ENCODE data around the gene TMEM101. TPM values are rescaled to one million over a fixed set of nuclear protein-coding genes. Genes with fewer than 3 reads are reported as not detected.

The TMEM101 gene
- total and polyA plus RNA-seq, 2 of the 13 experiments (the other 11 are each of a cell fraction or from before 2014, with no cell fraction given), result 72.0 to 100 TPM

DNA sequence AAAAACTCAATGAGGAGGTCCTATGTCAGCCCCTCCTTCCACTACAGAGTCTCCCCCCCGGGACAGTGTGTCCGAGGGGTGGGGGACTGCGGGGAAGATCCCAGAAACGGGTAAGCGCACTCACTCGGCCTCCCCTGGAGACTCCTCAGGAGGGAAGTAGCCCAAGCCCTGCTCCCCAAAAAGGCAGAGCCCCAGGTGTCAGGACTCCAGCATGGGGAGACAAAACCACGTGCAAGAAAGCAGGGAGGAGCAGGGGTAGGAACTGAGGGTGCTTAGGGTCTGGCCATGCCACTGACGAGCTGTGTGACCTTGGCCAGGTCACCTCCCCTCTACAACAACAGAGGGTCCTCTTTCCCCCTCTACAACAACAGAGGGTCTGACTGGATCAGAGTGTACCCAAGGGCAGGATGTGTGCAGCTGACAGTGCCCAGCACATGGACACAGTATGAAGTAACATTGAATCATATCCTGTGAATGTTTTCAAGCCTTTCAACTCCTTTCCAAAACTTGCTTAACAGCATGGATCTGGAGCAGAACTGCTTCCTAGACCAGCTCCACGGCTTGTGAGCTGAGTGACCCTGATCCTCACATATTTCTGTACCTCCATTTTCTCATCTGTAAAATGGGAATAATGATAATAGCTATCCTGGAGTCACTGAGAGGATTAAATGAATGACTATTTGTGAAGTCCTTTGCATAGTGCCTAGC, 12.5 kb downstream of the TMEM101 start (continued):
- TF ChIP-seq, protein P1, sequence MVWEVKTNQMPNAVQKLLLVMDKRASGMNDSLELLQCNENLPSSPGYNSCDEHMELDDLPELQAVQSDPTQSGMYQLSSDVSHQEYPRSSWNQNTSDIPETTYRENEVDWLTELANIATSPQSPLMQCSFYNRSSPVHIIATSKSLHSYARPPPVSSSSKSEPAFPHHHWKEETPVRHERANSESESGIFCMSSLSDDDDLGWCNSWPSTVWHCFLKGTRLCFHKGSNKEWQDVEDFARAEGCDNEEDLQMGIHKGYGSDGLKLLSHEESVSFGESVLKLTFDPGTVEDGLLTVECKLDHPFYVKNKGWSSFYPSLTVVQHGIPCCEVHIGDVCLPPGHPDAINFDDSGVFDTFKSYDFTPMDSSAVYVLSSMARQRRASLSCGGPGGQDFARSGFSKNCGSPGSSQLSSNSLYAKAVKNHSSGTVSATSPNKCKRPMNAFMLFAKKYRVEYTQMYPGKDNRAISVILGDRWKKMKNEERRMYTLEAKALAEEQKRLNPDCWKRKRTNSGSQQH (CRISPR knock-in tag; IDR thresholded peaks at IDR 0.05; ENCODE audit: low read depth), result 0 out of 2 replicates have a peak, but pooled peaks have one; percentile 38
- TF ChIP-seq YEATS2 (CRISPR knock-in tag; IDR thresholded peaks at IDR 0.05; ENCODE audit: borderline replicate concordance), result peak; percentile 18; the same call in 1 of the 2 replicates
- TF ChIP-seq, protein P2, sequence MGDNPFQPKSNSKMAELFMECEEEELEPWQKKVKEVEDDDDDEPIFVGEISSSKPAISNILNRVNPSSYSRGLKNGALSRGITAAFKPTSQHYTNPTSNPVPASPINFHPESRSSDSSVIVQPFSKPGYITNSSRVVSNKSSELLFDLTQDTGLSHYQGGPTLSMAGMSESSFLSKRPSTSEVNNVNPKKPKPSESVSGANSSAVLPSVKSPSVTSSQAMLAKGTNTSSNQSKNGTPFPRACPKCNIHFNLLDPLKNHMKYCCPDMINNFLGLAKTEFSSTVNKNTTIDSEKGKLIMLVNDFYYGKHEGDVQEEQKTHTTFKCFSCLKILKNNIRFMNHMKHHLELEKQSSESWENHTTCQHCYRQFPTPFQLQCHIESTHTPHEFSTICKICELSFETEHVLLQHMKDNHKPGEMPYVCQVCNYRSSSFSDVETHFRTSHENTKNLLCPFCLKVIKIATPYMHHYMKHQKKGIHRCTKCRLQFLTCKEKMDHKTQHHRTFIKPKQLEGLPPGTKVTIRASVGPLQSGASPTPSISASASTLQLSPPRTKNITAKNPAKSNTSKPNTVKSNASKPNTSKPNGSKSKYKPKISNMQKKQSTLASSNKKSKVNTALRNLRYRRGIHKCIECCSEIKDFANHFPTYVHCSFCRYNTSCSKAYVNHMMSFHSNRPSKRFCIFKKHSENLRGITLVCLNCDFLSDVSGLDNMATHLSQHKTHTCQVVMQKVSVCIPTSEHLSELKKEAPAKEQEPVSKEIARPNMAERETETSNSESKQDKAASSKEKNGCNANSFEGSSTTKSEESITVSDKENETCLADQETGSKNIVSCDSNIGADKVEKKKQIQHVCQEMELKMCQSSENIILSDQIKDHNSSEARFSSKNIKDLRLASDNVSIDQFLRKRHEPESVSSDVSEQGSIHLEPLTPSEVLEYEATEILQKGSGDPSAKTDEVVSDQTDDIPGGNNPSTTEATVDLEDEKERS (CRISPR knock-in tag; IDR thresholded peaks at IDR 0.05), result peak; percentile 89; the same call in 1 of the 2 replicates
- TF ChIP-seq, protein P3, sequence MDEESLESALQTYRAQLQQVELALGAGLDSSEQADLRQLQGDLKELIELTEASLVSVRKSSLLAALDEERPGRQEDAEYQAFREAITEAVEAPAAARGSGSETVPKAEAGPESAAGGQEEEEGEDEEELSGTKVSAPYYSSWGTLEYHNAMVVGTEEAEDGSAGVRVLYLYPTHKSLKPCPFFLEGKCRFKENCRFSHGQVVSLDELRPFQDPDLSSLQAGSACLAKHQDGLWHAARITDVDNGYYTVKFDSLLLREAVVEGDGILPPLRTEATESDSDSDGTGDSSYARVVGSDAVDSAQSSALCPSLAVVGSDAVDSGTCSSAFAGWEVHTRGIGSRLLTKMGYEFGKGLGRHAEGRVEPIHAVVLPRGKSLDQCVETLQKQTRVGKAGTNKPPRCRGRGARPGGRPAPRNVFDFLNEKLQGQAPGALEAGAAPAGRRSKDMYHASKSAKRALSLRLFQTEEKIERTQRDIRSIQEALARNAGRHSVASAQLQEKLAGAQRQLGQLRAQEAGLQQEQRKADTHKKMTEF (CRISPR knock-in tag; IDR thresholded peaks at IDR 0.05), result peak; percentile 67
- no peak for TF ChIP-seq CBX1 (IDR thresholded peaks at IDR 0.05; ENCODE audit: low read depth)
- TF ChIP-seq NPAS2 (CRISPR knock-in tag; IDR thresholded peaks at IDR 0.05; ENCODE audit: borderline replicate concordance), result no peak
- TF ChIP-seq, protein P4, sequence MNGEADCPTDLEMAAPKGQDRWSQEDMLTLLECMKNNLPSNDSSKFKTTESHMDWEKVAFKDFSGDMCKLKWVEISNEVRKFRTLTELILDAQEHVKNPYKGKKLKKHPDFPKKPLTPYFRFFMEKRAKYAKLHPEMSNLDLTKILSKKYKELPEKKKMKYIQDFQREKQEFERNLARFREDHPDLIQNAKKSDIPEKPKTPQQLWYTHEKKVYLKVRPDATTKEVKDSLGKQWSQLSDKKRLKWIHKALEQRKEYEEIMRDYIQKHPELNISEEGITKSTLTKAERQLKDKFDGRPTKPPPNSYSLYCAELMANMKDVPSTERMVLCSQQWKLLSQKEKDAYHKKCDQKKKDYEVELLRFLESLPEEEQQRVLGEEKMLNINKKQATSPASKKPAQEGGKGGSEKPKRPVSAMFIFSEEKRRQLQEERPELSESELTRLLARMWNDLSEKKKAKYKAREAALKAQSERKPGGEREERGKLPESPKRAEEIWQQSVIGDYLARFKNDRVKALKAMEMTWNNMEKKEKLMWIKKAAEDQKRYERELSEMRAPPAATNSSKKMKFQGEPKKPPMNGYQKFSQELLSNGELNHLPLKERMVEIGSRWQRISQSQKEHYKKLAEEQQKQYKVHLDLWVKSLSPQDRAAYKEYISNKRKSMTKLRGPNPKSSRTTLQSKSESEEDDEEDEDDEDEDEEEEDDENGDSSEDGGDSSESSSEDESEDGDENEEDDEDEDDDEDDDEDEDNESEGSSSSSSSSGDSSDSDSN (CRISPR knock-in tag; IDR thresholded peaks at IDR 0.05), result peak; percentile 43; the same call in 1 of the 2 replicates
- peak; percentile 81; the same call in 1 of the 2 replicates for TF ChIP-seq MIXL1 (CRISPR knock-in tag; IDR thresholded peaks at IDR 0.05)
- TF ChIP-seq, protein P5, sequence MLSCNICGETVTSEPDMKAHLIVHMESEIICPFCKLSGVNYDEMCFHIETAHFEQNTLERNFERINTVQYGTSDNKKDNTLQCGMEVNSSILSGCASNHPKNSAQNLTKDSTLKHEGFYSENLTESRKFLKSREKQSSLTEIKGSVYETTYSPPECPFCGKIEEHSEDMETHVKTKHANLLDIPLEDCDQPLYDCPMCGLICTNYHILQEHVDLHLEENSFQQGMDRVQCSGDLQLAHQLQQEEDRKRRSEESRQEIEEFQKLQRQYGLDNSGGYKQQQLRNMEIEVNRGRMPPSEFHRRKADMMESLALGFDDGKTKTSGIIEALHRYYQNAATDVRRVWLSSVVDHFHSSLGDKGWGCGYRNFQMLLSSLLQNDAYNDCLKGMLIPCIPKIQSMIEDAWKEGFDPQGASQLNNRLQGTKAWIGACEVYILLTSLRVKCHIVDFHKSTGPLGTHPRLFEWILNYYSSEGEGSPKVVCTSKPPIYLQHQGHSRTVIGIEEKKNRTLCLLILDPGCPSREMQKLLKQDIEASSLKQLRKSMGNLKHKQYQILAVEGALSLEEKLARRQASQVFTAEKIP (CRISPR knock-in tag; IDR thresholded peaks at IDR 0.05; ENCODE audit: borderline replicate concordance), result no peak
- TF ChIP-seq, protein P6, sequence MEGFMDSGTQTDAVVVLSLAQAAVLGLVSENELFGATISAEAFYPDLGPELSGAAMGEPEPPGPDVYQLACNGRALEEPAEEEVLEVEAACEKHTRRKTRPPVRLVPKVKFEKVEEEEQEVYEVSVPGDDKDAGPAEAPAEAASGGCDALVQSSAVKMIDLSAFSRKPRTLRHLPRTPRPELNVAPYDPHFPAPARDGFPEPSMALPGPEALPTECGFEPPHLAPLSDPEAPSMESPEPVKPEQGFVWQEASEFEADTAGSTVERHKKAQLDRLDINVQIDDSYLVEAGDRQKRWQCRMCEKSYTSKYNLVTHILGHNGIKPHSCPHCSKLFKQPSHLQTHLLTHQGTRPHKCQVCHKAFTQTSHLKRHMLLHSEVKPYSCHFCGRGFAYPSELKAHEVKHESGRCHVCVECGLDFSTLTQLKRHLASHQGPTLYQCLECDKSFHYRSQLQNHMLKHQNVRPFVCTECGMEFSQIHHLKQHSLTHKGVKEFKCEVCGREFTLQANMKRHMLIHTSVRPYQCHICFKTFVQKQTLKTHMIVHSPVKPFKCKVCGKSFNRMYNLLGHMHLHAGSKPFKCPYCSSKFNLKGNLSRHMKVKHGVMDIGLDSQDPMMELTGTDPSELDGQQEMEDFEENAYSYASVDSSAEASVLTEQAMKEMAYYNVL (CRISPR knock-in tag; IDR thresholded peaks at IDR 0.05; ENCODE audit: borderline replicate concordance), result peak; percentile 82; the same call in 1 of the 2 replicates
- TF ChIP-seq FOXK1 (CRISPR knock-in tag; IDR thresholded peaks at IDR 0.05; ENCODE audit: borderline replicate concordance, low read depth), result peak; percentile 92
- TF ChIP-seq CREB1 (IDR thresholded peaks at IDR 0.05), result peak; percentile 21; the same call in 1 of the 2 replicates
- TF ChIP-seq CREB1 (CRISPR knock-in tag; IDR thresholded peaks at IDR 0.05), result no peak
- 0 out of 2 replicates have a peak, but pooled peaks have one; percentile 71 for TF ChIP-seq ZNF569 (CRISPR knock-in tag; IDR thresholded peaks at IDR 0.05; ENCODE audit: borderline replicate concordance)
- no peak for TF ChIP-seq ZNF850 (CRISPR knock-in tag; conservative IDR thresholded peaks at IDR 0.05)
- no peak for TF ChIP-seq ZNF333 (CRISPR knock-in tag; IDR thresholded peaks at IDR 0.05; ENCODE audit: borderline replicate concordance)

Measured in HepG2 (cell line).